GM12865 (cell line): ENCODE measurements around the gene ALPK3.

Source experiments
- DNase-seq: peaks from one replicate; pipeline ENCODE4 v3.0.0; 2010; ENCODE audit warnings: low read depth
- H3K4me3 ChIP-seq: 2 replicates; pipeline ENCODE4 v1.5.1; 2011; ENCODE audit warnings: mild to moderate bottlenecking, low read depth, low read length, control low read depth
- CTCF ChIP-seq: IDR thresholded peaks from 2 replicates; pipeline ENCODE4 v1.5.1; 2011; ENCODE audit warnings: low read length, control low read depth, low read depth, inconsistent platforms; ENCODE audit not compliant: insufficient read depth; ENCODE audit errors: missing control alignments

The ALPK3 gene

GRCh38 chr15:84859651-84860050, 42.5 kb downstream of the ALPK3 start:
- DNase-seq = no peak
- no peak overlapping the region for H3K4me3 ChIP-seq
- TF ChIP-seq CTCF = no peak

- no peak for TF ChIP-seq CTCF
- no peak for DNase-seq
These were observed 44.6 kb downstream of the ALPK3 start for GRCh38 chr15:84861781-84862180.

GRCh38 chr15:84862214-84862975, 45.2 kb downstream of the ALPK3 start:
- no peak for DNase-seq
- H3K4me3 ChIP-seq = no peak overlapping the region
- no peak for TF ChIP-seq CTCF

More at GRCh38 chr15:84861781-84862180, 44.6 kb downstream of the ALPK3 start:
- H3K4me3 ChIP-seq = no peak overlapping the region

DNA sequence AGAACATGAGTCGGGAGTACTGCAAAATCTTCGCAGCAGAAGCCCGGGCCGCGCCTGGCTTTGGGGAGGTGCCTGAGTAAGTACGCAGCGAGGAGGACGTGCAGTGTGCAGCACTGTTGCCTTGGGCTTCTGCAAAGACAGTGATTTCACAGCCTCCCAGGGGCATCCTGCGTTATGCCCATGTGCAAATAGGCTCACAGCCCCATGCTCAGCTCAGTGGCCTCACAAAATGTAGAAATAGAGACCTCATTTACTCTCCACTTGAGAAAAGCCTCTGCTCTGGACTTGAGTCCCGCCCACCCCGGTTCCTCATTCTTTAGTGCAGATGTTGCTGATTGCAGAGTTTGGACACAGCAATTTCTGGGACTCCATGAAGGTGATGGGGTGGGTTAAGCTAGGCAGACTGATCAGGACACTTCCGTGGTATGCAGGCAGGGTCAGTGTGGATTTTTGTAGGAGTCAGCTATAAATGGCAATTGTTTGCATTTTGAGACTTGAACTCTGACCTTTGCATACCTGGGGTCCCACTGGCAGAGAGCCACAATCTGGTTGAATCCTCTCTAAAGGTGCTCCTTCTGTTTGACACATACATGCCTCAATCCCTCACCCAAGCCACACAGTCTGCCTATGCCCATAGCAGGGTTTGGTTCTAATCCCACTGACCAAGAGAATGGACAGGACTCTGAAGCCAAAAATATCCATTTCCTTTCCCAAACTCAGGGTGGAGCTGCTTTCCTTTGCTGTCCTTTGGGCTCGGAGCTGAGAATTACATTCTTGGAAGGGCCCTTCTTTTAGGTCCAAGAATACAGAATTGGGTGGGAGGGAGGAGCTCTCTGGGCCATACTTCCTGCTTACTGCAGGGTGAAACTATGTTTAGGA, 46.6 kb downstream of the ALPK3 start:
- H3K4me3 ChIP-seq = no peak overlapping the region
- no peak for DNase-seq
- no peak for TF ChIP-seq CTCF

DNA sequence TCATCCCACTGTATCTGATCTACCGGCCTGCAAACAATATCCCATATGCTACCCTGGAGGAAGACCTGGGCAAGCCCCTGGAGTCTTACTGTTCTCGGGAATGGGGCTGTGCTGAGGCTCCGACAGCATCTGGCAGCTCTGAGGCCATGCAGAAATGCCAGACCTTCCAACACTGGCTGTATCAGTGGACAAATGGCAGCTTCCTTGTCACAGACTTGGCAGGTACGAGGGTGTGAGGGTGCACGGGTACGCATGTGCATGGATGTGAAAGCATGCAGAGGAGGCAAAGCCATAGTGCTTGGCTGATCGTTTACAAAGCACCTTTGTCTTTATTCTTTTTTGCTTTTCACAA, 47.3 kb downstream of the ALPK3 start:
- DNase-seq = no peak
- TF ChIP-seq CTCF = no peak
- no peak overlapping the region for H3K4me3 ChIP-seq

DNA sequence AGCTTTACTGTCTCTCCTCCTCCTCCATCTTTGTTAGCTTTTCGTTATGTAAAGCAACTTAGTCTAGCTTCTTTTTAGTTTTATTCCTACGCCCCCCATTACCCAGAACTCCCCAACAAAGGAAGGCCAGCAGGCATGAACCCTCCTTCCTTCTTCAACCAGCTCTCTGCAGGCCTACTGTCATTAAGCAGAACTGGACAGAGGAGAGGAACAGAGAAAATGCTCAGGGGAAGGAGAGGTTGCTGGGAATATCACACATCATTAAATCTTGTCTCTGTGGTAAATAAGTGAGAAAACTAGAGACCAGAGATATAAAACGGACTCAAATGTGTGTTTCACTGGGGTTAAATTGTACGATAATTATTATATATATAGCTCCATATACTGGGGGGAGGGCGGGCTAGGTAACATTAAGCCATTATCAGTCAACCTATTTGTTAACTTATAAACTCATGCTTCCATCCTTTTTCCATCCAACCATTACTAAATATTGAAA, 48.0 kb downstream of the ALPK3 start:
- DNase-seq = no peak
- no peak for TF ChIP-seq CTCF
- H3K4me3 ChIP-seq = no peak overlapping the region
